Peyer's patch (tissue), 4 donors: ENCODE measurements around the gene CRYM. TPM values are rescaled to one million over a fixed set of nuclear protein-coding genes. Genes with fewer than 3 reads are reported as not detected.
A peak's percentile ranks its signal among the peaks of the same experiment; 100 is the strongest.

Experiments used
- DNase-seq, 3 donors: peaks; one replicate each; pipeline ENCODE4 v3.0.0-alpha.2; 2017 to 2019
- H3K27ac ChIP-seq, 4 donors: fragments of 200-600 bp; sonication (generic); one replicate each; pipeline ENCODE4 v1.5.1; 2016 to 2019
- H3K27me3 ChIP-seq, 2 donors: fragments of 200-600 bp; sonication (generic); one replicate each; pipeline ENCODE4 v1.5.1; 2019
- H3K36me3 ChIP-seq, 3 donors: fragments of 200-600 bp; sonication (generic); one replicate each; pipeline ENCODE4 v1.5.1; 2016 to 2019
- H3K4me1 ChIP-seq, 4 donors: fragments of 200-600 bp; sonication (generic); one replicate each; pipeline ENCODE4 v1.5.1; 2016 to 2019
- H3K4me3 ChIP-seq, 4 donors: fragments of 200-600 bp; sonication (generic); 1 replicate in 3 of 4; 2 replicates in 1 of 4; pipeline ENCODE4 v1.5.1; 2016 to 2019; ENCODE audit warnings: mild to moderate bottlenecking in 1 of 4
- H3K9me3 ChIP-seq, 4 donors: fragments of 200-600 bp; sonication (generic); one replicate each; pipeline ENCODE4 v1.5.1; 2016 to 2019; ENCODE audit warnings: mild to moderate bottlenecking in 1 of 4
- POLR2A ChIP-seq, 2 donors: fragments of 450-650 bp; IDR thresholded peaks; one replicate each; pipeline ENCODE4 v1.5.1; 2017; ENCODE audit warnings: antibody characterized with exemption in 2 of 2, mild to moderate bottlenecking in 2 of 2, moderate library complexity in 2 of 2
- total RNA-seq, 4 donors: library from RNA; depleted of rRNA; stranded (reverse); fragments of >200 nt; gene quantifications; one replicate each; pipeline ENCODE4 v1.1.0, GENCODE V29; 2016
- TF ChIP-seq, protein P1 (sequence below), 6 experiments: fragments of 450-650 bp in 4 of 6; fragments of 200-600 bp in 2 of 6; sonication (generic) in 1 of 6; IDR thresholded peaks; one replicate each; pipeline ENCODE4 v1.5.1; 2017 to 2019; ENCODE audit warnings: antibody characterized with exemption in 6 of 6, mild to moderate bottlenecking in 3 of 6, moderate library complexity in 1 of 6

CRYM gene
- total RNA-seq, 4 donors from 2014 or later: 6.4 to 11.6 (median 9.1) TPM; not detected in 1

DNA sequence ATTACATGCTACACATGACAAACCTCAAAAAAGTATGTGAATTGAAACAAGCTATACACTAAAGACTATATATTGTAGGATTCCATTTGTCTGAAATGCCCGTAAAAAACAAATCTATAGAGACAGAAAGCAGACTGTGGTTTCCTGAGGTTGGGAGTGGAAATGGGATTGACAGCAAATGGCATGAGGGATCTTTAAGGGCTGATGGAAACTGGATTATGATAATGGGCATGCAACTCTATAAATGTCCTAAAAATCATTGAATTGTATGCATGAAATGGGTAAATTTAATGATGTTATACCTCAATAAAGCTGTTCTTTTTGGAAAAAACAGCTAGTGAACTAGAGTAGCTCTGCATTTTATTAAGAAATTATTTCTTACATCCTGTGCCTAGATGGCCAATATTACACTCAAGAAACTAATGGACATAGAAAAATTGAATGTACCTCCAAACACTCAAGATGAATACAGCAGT, 45.0 kb downstream of the CRYM start:
- Histone ChIP-seq H3K27me3 (no peaks in the 10 kb centered on the region), H3K36me3 (peaks cover 0 to 4% (median 0%) of the 10 kb centered on the region in 3 donors), H3K4me3 (peak overlapping the region in 2 of 4 donors; percentile 57 to 64), H3K4me1 (no peaks in the 10 kb centered on the region), H3K27ac (peak overlapping the region in 3 of 4 donors; percentile 15 to 88 (median 44)), H3K9me3 (no peaks in the 10 kb centered on the region)
- no peak for DNase-seq
- TF ChIP-seq, protein P1, sequence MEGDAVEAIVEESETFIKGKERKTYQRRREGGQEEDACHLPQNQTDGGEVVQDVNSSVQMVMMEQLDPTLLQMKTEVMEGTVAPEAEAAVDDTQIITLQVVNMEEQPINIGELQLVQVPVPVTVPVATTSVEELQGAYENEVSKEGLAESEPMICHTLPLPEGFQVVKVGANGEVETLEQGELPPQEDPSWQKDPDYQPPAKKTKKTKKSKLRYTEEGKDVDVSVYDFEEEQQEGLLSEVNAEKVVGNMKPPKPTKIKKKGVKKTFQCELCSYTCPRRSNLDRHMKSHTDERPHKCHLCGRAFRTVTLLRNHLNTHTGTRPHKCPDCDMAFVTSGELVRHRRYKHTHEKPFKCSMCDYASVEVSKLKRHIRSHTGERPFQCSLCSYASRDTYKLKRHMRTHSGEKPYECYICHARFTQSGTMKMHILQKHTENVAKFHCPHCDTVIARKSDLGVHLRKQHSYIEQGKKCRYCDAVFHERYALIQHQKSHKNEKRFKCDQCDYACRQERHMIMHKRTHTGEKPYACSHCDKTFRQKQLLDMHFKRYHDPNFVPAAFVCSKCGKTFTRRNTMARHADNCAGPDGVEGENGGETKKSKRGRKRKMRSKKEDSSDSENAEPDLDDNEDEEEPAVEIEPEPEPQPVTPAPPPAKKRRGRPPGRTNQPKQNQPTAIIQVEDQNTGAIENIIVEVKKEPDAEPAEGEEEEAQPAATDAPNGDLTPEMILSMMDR (IDR thresholded peaks at IDR 0.05): no peak
- no peak for TF ChIP-seq POLR2A (IDR thresholded peaks at IDR 0.05)

DNA sequence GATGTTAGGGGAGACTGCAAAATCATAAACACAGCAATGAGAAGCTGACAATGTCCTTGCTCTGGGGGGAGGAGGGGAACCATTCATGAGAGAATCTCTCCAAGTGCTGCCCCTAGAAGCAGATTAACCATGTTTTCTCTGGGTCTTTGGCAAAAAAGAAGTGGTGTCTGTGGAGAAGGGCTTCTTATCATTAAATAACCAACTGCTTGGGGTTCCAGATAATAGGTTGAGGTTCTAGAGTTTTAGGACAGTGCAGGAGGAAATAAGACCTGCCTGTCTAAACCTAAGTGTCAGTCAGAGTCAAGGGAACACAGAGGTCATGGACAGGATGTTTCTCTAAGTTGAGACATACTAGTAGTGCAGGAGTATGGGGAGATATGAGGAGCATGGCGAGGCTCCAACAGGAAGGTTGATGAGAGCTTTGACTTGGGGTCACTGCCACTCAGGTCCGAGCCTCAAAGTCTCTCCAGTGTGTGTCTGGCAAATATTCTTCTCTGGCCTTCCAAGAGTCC, 49.7 kb downstream of the CRYM start:
- TF ChIP-seq POLR2A (IDR thresholded peaks at IDR 0.05): no peak
- TF ChIP-seq, protein P1 (IDR thresholded peaks at IDR 0.05): no peak
- H3K4me1 ChIP-seq: no peaks in the 10 kb centered on the region
- no peaks in the 10 kb centered on the region for H3K9me3 ChIP-seq
- no peak for DNase-seq
- H3K36me3 ChIP-seq: no peaks in the 10 kb centered on the region
- H3K27ac ChIP-seq: no peak overlapping the region
- no peak overlapping the region for H3K4me3 ChIP-seq
- H3K27me3 ChIP-seq: no peaks in the 10 kb centered on the region

DNA sequence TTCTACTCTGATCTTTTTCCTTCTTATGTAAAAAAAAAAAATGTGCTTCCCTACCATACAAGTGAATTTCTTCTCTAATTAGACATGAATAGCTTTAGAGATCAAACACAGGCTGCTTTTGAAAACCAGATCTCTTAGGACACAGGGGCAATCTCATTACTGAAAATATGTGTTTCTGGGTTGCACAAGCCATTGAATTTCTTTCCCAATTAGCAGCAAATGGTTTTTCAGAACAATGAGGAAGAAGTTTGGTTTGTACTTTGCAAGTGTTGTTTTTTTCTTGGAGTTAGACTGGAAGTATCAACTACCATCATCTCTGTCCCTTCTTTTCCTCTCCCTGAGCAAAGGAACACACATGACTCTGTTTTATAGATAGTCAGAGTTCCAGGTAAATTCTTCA, 50.2 kb downstream of the CRYM start:
- Histone ChIP-seq H3K4me1 (no peaks in the 10 kb centered on the region), H3K27ac (no peak overlapping the region), H3K4me3 (no peak overlapping the region), H3K36me3 (no peaks in the 10 kb centered on the region), H3K9me3 (no peaks in the 10 kb centered on the region), H3K27me3 (no peaks in the 10 kb centered on the region)
- no peak for DNase-seq
- TF ChIP-seq, protein P1 (IDR thresholded peaks at IDR 0.05): no peak
- no peak for TF ChIP-seq POLR2A (IDR thresholded peaks at IDR 0.05)

DNA sequence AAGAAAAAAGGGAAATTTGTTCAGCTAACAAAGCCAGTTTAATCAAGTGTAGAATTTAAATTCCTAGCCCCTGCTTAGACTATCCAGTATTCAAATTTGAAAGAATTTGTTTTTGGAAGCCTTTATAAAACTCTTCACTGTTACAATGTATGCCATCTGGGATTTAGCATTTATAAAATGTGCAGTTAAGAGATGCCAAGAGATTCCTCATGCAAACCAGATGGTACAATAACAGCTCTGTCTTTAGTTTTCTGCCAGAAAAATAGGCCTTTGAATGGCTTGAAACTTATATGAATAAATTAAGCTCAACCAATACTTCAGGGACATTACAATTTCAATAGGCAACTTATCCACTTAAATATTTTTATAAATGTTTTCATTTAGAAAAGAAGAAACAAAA, 51.3 kb downstream of the CRYM start:
- DNase-seq: no peak
- Histone ChIP-seq H3K4me3 (no peak overlapping the region), H3K9me3 (no peaks in the 10 kb centered on the region), H3K36me3 (no peaks in the 10 kb centered on the region), H3K27me3 (no peaks in the 10 kb centered on the region), H3K27ac (no peak overlapping the region), H3K4me1 (no peaks in the 10 kb centered on the region)
- TF ChIP-seq, protein P1 (IDR thresholded peaks at IDR 0.05): no peak

DNA sequence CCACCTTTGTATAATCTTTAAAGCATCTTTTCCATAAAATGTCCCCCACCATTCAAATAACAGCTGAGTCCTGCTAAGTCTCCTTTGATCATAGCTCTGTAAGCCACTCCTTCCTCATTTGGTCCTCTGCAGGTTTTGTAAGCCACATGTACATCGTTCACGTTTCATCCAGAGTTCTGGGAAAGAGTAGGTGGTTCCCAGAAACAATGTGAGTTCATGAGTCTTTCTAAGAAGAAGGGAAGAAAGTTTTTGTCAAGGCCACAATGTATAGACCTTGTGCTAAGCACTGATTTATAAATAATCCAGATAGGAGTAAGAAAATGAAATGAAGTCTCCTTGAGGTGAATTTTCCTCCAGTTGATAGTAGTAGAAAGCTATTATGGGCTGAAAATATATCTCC, 53.3 kb downstream of the CRYM start:
- H3K4me3 ChIP-seq: no peak overlapping the region
- DNase-seq: no peak
- no peaks in the 10 kb centered on the region for H3K9me3 ChIP-seq
- TF ChIP-seq, protein P1 (IDR thresholded peaks at IDR 0.05): no peak
- no peak for TF ChIP-seq POLR2A (IDR thresholded peaks at IDR 0.05)
- H3K27me3 ChIP-seq: no peaks in the 10 kb centered on the region
- H3K4me1 ChIP-seq: no peaks in the 10 kb centered on the region
- no peak overlapping the region for H3K27ac ChIP-seq
- H3K36me3 ChIP-seq: no peaks in the 10 kb centered on the region

DNA sequence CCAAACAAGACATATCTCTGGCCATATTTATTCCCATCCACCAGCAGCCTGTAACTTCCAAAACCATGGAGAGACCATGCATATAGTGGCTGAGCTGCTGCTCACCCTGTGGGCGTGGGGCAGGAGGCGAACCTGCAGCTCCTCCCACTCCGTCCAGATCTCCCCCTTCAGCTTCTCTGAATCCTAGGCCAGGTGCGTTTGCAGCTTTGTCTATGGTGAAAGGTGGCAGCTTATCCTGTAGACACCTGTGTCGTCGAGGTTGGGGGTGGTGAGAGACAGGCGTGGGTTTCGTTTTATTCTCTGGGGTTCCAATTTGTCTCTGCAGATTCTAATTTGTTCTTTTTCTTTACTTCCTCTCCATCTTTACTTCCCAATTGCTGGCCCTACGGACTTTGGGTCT, 54.3 kb downstream of the CRYM start:
- Histone ChIP-seq H3K27me3 (no peaks in the 10 kb centered on the region), H3K27ac (no peak overlapping the region), H3K4me3 (no peak overlapping the region), H3K36me3 (no peaks in the 10 kb centered on the region), H3K9me3 (no peaks in the 10 kb centered on the region), H3K4me1 (no peaks in the 10 kb centered on the region)
- DNase-seq: no peak
- no peak for TF ChIP-seq POLR2A (IDR thresholded peaks at IDR 0.05)
- TF ChIP-seq, protein P1 (IDR thresholded peaks at IDR 0.05): no peak
